Measurements from ENCODE around the gene HOGA1.

DNA sequence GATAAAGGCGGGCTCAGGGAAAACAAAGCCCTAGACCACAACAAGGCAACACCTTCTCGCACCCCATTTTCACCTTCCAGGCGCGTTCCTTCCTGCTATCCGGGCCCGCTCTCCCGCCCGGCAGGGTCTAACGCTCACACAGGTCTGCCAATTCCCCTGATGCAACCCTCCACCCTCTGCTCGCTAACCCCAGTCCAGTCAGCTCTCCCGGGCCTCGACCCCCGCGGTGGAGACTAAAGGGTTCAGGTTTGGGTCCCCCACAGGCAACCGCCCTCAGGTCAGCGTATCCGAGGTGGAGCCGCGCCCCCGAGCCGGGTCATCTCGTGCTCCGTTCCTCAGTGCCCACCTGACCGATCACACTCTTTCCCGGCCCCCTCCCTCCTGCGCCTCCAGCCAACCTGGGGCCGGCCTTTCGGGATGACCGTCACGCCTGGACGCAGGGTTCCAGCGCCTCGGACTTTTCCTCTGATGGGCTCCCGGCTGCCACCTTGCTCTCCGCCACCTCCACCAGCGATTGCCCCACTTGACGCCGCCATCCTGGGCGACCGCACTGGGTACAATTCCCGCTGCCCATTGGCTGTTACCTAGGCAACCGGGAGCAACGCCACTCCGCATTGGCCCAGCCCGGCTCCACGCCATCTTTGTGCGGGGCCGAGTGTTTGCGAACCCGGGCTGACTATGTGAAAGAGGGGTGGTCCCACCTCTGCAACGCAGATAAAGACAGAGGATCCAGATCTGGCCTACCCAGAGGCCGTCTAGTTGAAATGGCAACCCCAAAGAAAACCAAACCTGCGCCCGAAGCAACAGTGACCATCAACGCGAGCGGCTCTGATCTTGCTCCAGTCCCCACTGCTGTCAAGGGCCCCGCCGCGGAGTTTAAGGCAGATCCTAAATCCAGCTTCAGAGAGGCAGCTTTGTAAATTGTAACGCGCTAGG lies 49.0 kb downstream of the HOGA1 start, which contains the start of gene MORN4:
- TF ChIP-seq CTCF (IDR thresholded peaks at IDR 0.05; ENCODE audit: low read depth, low read length, missing input control): no peak
- peak; percentile 89 for TF ChIP-seq SP1 (IDR thresholded peaks at IDR 0.05)
- TF ChIP-seq TAF1 (conservative IDR thresholded peaks at IDR 0.05): no peak
- TF ChIP-seq, protein P1, sequence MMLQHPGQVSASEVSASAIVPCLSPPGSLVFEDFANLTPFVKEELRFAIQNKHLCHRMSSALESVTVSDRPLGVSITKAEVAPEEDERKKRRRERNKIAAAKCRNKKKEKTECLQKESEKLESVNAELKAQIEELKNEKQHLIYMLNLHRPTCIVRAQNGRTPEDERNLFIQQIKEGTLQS (IDR thresholded peaks at IDR 0.05): no peak
- no peak for TF ChIP-seq RAD21 (IDR thresholded peaks at IDR 0.05)
- no peak for TF ChIP-seq JUND (IDR thresholded peaks at IDR 0.05)
- TF ChIP-seq, protein P2, sequence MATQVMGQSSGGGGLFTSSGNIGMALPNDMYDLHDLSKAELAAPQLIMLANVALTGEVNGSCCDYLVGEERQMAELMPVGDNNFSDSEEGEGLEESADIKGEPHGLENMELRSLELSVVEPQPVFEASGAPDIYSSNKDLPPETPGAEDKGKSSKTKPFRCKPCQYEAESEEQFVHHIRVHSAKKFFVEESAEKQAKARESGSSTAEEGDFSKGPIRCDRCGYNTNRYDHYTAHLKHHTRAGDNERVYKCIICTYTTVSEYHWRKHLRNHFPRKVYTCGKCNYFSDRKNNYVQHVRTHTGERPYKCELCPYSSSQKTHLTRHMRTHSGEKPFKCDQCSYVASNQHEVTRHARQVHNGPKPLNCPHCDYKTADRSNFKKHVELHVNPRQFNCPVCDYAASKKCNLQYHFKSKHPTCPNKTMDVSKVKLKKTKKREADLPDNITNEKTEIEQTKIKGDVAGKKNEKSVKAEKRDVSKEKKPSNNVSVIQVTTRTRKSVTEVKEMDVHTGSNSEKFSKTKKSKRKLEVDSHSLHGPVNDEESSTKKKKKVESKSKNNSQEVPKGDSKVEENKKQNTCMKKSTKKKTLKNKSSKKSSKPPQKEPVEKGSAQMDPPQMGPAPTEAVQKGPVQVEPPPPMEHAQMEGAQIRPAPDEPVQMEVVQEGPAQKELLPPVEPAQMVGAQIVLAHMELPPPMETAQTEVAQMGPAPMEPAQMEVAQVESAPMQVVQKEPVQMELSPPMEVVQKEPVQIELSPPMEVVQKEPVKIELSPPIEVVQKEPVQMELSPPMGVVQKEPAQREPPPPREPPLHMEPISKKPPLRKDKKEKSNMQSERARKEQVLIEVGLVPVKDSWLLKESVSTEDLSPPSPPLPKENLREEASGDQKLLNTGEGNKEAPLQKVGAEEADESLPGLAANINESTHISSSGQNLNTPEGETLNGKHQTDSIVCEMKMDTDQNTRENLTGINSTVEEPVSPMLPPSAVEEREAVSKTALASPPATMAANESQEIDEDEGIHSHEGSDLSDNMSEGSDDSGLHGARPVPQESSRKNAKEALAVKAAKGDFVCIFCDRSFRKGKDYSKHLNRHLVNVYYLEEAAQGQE (IDR thresholded peaks at IDR 0.05): no peak
- no peak for TF ChIP-seq MAX (IDR thresholded peaks at IDR 0.05)
- TF ChIP-seq RXRA (IDR thresholded peaks at IDR 0.05): peak in 1 of 2 donors; percentile 18
- TF ChIP-seq FOXA1 (IDR thresholded peaks at IDR 0.05): no peak
- no peak for TF ChIP-seq HNF4G (IDR thresholded peaks at IDR 0.05)
- TF ChIP-seq, protein P3, sequence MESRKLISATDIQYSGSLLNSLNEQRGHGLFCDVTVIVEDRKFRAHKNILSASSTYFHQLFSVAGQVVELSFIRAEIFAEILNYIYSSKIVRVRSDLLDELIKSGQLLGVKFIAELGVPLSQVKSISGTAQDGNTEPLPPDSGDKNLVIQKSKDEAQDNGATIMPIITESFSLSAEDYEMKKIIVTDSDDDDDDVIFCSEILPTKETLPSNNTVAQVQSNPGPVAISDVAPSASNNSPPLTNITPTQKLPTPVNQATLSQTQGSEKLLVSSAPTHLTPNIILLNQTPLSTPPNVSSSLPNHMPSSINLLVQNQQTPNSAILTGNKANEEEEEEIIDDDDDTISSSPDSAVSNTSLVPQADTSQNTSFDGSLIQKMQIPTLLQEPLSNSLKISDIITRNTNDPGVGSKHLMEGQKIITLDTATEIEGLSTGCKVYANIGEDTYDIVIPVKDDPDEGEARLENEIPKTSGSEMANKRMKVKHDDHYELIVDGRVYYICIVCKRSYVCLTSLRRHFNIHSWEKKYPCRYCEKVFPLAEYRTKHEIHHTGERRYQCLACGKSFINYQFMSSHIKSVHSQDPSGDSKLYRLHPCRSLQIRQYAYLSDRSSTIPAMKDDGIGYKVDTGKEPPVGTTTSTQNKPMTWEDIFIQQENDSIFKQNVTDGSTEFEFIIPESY (IDR thresholded peaks at IDR 0.05): no peak
- peak; percentile 99 for TF ChIP-seq YY1 (IDR thresholded peaks at IDR 0.05)
- TF ChIP-seq EGR1 (IDR thresholded peaks at IDR 0.05; ENCODE audit: low read depth in 2 of 2): no peak

All from liver (tissue), 3 donors.